ENCODE results near the gene TFDP1.

Gene TFDP1

GRCh38 chr13:113598481-113598880, 13.9 kb downstream of the TFDP1 start:
- no peak for DNase-seq

- DNase-seq = no peak
These were observed 14.8 kb downstream of the TFDP1 start for GRCh38 chr13:113599391-113599790.

GRCh38 chr13:113601166-113602070, 16.9 kb downstream of the TFDP1 start:
- DNase-seq = no peak

GRCh38 chr13:113602291-113602988, 17.9 kb downstream of the TFDP1 start:
- DNase-seq = no peak

GRCh38 chr13:113603116-113603710, 18.7 kb downstream of the TFDP1 start:
- no peak for DNase-seq

- no peak for DNase-seq
These were observed 19.6 kb downstream of the TFDP1 start for GRCh38 chr13:113604186-113604585.

GRCh38 chr13:113605461-113605860, 20.9 kb downstream of the TFDP1 start:
- no peak for DNase-seq

GRCh38 chr13:113605866-113606438, 21.4 kb downstream of the TFDP1 start:
- DNase-seq = no peak

- no peak for DNase-seq
These were observed 22.7 kb downstream of the TFDP1 start for GRCh38 chr13:113607056-113607888.

- no peak for DNase-seq
These were observed 23.5 kb downstream of the TFDP1 start for GRCh38 chr13:113607889-113608635.

GRCh38 chr13:113608967-113609533, 24.5 kb downstream of the TFDP1 start:
- no peak for DNase-seq

- DNase-seq = no peak
These were observed 25.1 kb downstream of the TFDP1 start for GRCh38 chr13:113609616-113610015.

- DNase-seq = no peak
These were observed 25.7 kb downstream of the TFDP1 start for GRCh38 chr13:113610266-113610665.

- no peak for DNase-seq
These were observed 27.4 kb downstream of the TFDP1 start for GRCh38 chr13:113611996-113612395.

- DNase-seq = no peak
These were observed 28.1 kb downstream of the TFDP1 start for GRCh38 chr13:113612607-113613006.

GRCh38 chr13:113613789-113614379, 29.3 kb downstream of the TFDP1 start:
- DNase-seq = no peak

GRCh38 chr13:113616281-113616906, 31.8 kb downstream of the TFDP1 start:
- no peak for DNase-seq

- no peak for DNase-seq
These were observed 32.6 kb downstream of the TFDP1 start for GRCh38 chr13:113616991-113617749.

- DNase-seq = no peak
These were observed 33.4 kb downstream of the TFDP1 start for GRCh38 chr13:113617961-113618360.

GRCh38 chr13:113618455-113618854, 33.9 kb downstream of the TFDP1 start:
- DNase-seq = no peak
